Ectodermal cell (in vitro differentiated cells): Measurements from ENCODE around the gene BMP10.

Experiments used
- H3K27ac ChIP-seq: 2 replicates; pipeline ENCODE4 v1.7.0; 2013; ENCODE audit warnings: mild to moderate bottlenecking, low read depth, low read length; ENCODE audit not compliant: insufficient read depth, poor library complexity, severe bottlenecking
- H3K27me3 ChIP-seq: 2 replicates; pipeline ENCODE4 v1.7.0; 2013; ENCODE audit warnings: mild to moderate bottlenecking, low read length; ENCODE audit not compliant: insufficient read depth, control insufficient read depth, poor library complexity, severe bottlenecking
- H3K36me3 ChIP-seq: one replicate; pipeline ENCODE4 v1.7.0; 2013; ENCODE audit warnings: low read length; ENCODE audit not compliant: control insufficient read depth, insufficient read depth
- H3K4me1 ChIP-seq: one replicate; pipeline ENCODE4 v1.7.0; 2013; ENCODE audit warnings: low read length; ENCODE audit not compliant: control insufficient read depth, insufficient read depth
- H3K4me3 ChIP-seq: 2 replicates; pipeline ENCODE4 v1.7.0; 2013; ENCODE audit warnings: low read depth, low read length, control low read depth; ENCODE audit not compliant: insufficient read depth
- H3K9me3 ChIP-seq: 2 replicates; pipeline ENCODE4 v1.7.0; 2013; ENCODE audit warnings: mild to moderate bottlenecking, low read length, moderate library complexity; ENCODE audit not compliant: control insufficient read depth
- WGBS, 2 experiments: methylation state at CpG; one replicate each; pipeline ENCODE4 v1.1.7; 2013; ENCODE audit warnings: missing lambda C conversion rate in 2 of 2; 5-methylcytosine and 5-hydroxymethylcytosine counted together

The BMP10 gene

GRCh38 chr2:68854476-68854875, 16.7 kb downstream of the BMP10 start:
- H3K9me3 ChIP-seq, result no peaks in the 10 kb centered on the region

GRCh38 chr2:68853915-68854314, 17.3 kb downstream of the BMP10 start:
- Histone ChIP-seq H3K4me3 (no peak overlapping the region), H3K4me1 (no peaks in the 10 kb centered on the region), H3K27me3 (no peaks in the 10 kb centered on the region), H3K36me3 (no peaks in the 10 kb centered on the region), H3K9me3 (no peaks in the 10 kb centered on the region), H3K27ac (no peak overlapping the region)
- 94 to 97% methylated on average over 4 of the region's 4 CpGs for WGBS, 2 experiments

More at GRCh38 chr2:68854476-68854875, 16.7 kb downstream of the BMP10 start:
- Histone ChIP-seq H3K27me3 (no peaks in the 10 kb centered on the region), H3K4me1 (no peaks in the 10 kb centered on the region), H3K4me3 (no peak overlapping the region), H3K27ac (no peak overlapping the region), H3K36me3 (no peaks in the 10 kb centered on the region)

- H3K36me3 ChIP-seq, result no peaks in the 10 kb centered on the region
- H3K27ac ChIP-seq, result no peak overlapping the region
- H3K9me3 ChIP-seq, result no peaks in the 10 kb centered on the region
- no peaks in the 10 kb centered on the region for H3K27me3 ChIP-seq
- 83 to 95% methylated on average over 1 to 2 of the region's 2 CpGs for WGBS, 2 experiments
- no peak overlapping the region for H3K4me3 ChIP-seq
- no peaks in the 10 kb centered on the region for H3K4me1 ChIP-seq
Observed at GRCh38 chr2:68853035-68853434, 18.2 kb downstream of the BMP10 start.

- no peak overlapping the region for H3K27ac ChIP-seq
- H3K27me3 ChIP-seq, result no peaks in the 10 kb centered on the region
- no peaks in the 10 kb centered on the region for H3K4me1 ChIP-seq
- WGBS, 2 experiments, result 92 to 98% methylated on average over 3 of the region's 3 CpGs
- H3K4me3 ChIP-seq, result no peak overlapping the region
- H3K9me3 ChIP-seq, result no peaks in the 10 kb centered on the region
- H3K36me3 ChIP-seq, result no peaks in the 10 kb centered on the region
Observed at GRCh38 chr2:68850524-68850923, 20.7 kb downstream of the BMP10 start.

- H3K36me3 ChIP-seq, result no peaks in the 10 kb centered on the region
- H3K9me3 ChIP-seq, result no peaks in the 10 kb centered on the region
- no peak overlapping the region for H3K27ac ChIP-seq
- H3K4me3 ChIP-seq, result no peak overlapping the region
- 79 to 83% methylated on average over 4 of the region's 4 CpGs for WGBS, 2 experiments
- H3K27me3 ChIP-seq, result no peaks in the 10 kb centered on the region
- no peaks in the 10 kb centered on the region for H3K4me1 ChIP-seq
Observed at GRCh38 chr2:68849579-68850030, 21.6 kb downstream of the BMP10 start.

GRCh38 chr2:68847751-68848150, 23.4 kb downstream of the BMP10 start:
- no peaks in the 10 kb centered on the region for H3K36me3 ChIP-seq
- no peak overlapping the region for H3K4me3 ChIP-seq
- no peaks in the 10 kb centered on the region for H3K4me1 ChIP-seq
- no peak overlapping the region for H3K27ac ChIP-seq
- H3K9me3 ChIP-seq, result no peaks in the 10 kb centered on the region
- H3K27me3 ChIP-seq, result no peaks in the 10 kb centered on the region

GRCh38 chr2:68846091-68846490, 25.1 kb downstream of the BMP10 start:
- Histone ChIP-seq H3K4me1 (no peaks in the 10 kb centered on the region), H3K4me3 (no peak overlapping the region), H3K27me3 (no peaks in the 10 kb centered on the region), H3K36me3 (no peaks in the 10 kb centered on the region), H3K9me3 (no peaks in the 10 kb centered on the region), H3K27ac (no peak overlapping the region)
- 80 to 89% methylated on average over 2 to 3 of the region's 3 CpGs for WGBS, 2 experiments

- Histone ChIP-seq H3K36me3 (no peaks in the 10 kb centered on the region), H3K9me3 (no peaks in the 10 kb centered on the region), H3K27ac (no peak overlapping the region), H3K27me3 (no peaks in the 10 kb centered on the region), H3K4me3 (no peak overlapping the region), H3K4me1 (no peaks in the 10 kb centered on the region)
- WGBS, 2 experiments, result 95 to 100% methylated on average over 1 to 2 of the region's 2 CpGs
Observed at GRCh38 chr2:68845043-68845442, 26.2 kb downstream of the BMP10 start.

- H3K36me3 ChIP-seq, result no peaks in the 10 kb centered on the region
- WGBS, 2 experiments, result 81 to 95% methylated on average over 1 to 2 of the region's 2 CpGs
- H3K27me3 ChIP-seq, result no peaks in the 10 kb centered on the region
- H3K27ac ChIP-seq, result no peak overlapping the region
- no peaks in the 10 kb centered on the region for H3K9me3 ChIP-seq
- H3K4me3 ChIP-seq, result no peak overlapping the region
- no peaks in the 10 kb centered on the region for H3K4me1 ChIP-seq
Observed at GRCh38 chr2:68839260-68839833, 31.9 kb downstream of the BMP10 start.

GRCh38 chr2:68838641-68839040, 32.6 kb downstream of the BMP10 start:
- no peak overlapping the region for H3K27ac ChIP-seq
- WGBS, 2 experiments, result 95% methylated on average over 5 to 10 of the region's 10 CpGs
- no peaks in the 10 kb centered on the region for H3K27me3 ChIP-seq
- H3K9me3 ChIP-seq, result no peaks in the 10 kb centered on the region
- H3K4me3 ChIP-seq, result no peak overlapping the region
- no peaks in the 10 kb centered on the region for H3K4me1 ChIP-seq
- H3K36me3 ChIP-seq, result no peaks in the 10 kb centered on the region

- no peaks in the 10 kb centered on the region for H3K9me3 ChIP-seq
- 43 to 67% methylated on average over 2 to 3 of the region's 3 CpGs for WGBS, 2 experiments
- H3K27me3 ChIP-seq, result no peaks in the 10 kb centered on the region
Observed at GRCh38 chr2:68837861-68838341, 33.3 kb downstream of the BMP10 start.

More at GRCh38 chr2:68837861-68838341, 33.3 kb downstream of the BMP10 start:
- Histone ChIP-seq H3K27ac (no peak overlapping the region), H3K4me1 (no peaks in the 10 kb centered on the region), H3K36me3 (no peaks in the 10 kb centered on the region), H3K4me3 (no peak overlapping the region)
